Measurements from ENCODE around the gene U2AF2.

Gene U2AF2

DNA sequence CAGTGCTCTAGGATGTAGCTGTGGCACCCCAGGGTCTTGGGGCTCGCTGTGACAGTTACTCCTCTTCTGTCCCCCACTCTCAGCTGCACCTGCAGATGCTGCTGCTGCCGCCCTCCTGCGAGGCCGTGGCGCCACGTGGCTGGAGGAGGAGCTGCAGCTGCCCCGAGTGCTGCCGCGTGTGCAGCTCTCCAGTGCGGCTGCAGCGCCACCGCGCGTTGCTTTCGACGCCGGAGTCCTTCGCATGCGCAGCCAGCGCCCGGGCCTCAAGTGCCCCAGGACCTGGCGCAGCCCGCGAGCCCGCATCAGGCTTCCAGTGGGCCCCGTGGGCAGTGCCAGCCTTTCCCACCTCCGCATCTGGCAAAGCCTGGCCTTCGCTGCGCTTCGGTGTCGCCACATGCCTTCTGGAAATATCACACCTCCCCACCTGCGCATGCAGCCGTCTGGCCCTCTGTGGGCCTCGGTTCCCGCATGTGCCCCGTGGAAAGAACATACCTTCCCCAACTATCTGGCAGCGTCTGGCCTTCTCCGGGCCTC is 14.7 kb upstream of the U2AF2 start:
- no peak for DNase-seq (ENCODE audit: low spot score)
- peaks cover 9% of the 10 kb centered on the region for H3K36me3 ChIP-seq (ENCODE audit: low read depth)

DNA sequence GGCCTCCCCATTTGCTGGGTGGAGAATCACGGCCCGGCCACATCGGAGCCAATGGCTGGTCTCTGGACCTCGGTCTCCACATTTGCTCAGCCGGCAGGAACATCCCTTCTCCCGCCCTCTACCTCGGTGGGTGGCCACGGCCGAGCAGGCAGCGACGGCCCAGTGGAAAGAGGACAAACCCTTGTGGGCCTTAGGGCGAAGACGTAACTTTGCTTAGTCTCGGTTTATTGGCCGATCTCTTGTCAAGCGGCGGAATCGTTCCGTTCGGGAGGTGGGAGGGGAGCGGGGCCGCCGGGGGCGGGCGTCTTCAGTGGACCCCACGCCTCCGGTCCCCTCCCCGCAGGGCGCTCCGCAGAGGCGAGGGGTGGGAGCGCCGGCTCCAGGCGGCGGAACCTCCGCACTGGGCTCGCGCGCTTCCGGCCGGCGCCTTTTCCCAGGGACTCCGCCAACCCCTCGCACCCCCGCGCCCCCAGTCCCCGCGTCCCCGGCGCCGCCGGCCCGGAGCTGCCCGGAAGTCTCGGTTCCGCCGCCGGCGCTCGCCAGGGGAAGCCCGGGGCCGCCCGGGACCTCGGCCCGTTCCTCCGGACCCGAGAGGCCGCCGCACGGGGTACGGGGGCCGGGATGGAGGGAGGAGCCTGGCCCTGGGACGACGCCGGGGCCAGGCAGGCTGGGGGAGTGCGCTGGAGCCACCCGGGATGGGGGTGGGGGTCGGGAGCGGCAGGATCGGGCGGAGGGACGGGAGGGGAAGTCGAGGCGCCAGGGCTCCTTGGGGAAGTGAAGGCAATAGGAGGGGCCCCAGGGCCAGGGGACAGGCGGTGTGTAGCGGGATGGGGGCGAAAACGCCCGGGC is 14.0 kb upstream of the U2AF2 start, which contains the start of gene ZNF580:
TSS of gene ZNF580 (plus strand) at position 426 of the 849 bp plus-strand sequence. CDS start 1,507 bp downstream, outside the sequence.
- peak within 1 kb of the TSS; percentile 89 for H3K27ac ChIP-seq (ENCODE audit: poor library complexity, severe bottlenecking)
- TF ChIP-seq, protein P1, sequence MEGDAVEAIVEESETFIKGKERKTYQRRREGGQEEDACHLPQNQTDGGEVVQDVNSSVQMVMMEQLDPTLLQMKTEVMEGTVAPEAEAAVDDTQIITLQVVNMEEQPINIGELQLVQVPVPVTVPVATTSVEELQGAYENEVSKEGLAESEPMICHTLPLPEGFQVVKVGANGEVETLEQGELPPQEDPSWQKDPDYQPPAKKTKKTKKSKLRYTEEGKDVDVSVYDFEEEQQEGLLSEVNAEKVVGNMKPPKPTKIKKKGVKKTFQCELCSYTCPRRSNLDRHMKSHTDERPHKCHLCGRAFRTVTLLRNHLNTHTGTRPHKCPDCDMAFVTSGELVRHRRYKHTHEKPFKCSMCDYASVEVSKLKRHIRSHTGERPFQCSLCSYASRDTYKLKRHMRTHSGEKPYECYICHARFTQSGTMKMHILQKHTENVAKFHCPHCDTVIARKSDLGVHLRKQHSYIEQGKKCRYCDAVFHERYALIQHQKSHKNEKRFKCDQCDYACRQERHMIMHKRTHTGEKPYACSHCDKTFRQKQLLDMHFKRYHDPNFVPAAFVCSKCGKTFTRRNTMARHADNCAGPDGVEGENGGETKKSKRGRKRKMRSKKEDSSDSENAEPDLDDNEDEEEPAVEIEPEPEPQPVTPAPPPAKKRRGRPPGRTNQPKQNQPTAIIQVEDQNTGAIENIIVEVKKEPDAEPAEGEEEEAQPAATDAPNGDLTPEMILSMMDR (IDR thresholded peaks at IDR 0.05; ENCODE audit: poor library complexity, severe bottlenecking) = no peak
- H3K4me1 ChIP-seq (ENCODE audit: insufficient read depth, poor library complexity, severe bottlenecking) = peaks cover 4% of the 10 kb centered on the region
- H3K27me3 ChIP-seq (ENCODE audit: insufficient read depth, poor library complexity, severe bottlenecking) = no peaks in the 10 kb centered on the region
- peaks cover 16% of the 10 kb centered on the region for H3K36me3 ChIP-seq (ENCODE audit: low read depth)
- H3K4me3 ChIP-seq (ENCODE audit: severe bottlenecking) = peak within 1 kb of the TSS; percentile 47
- ATAC-seq (ENCODE audit: low read depth) (peak; percentile 49), DNase-seq (ENCODE audit: low spot score) (no peak)
- H3K9me3 ChIP-seq (ENCODE audit: severe bottlenecking) = no peaks in the 10 kb centered on the region

More for the DNA sequence above, 14.7 kb upstream of the U2AF2 start:
- ATAC-seq (ENCODE audit: low read depth) = no peak
- Histone ChIP-seq H3K9me3 (ENCODE audit: severe bottlenecking) (no peaks in the 10 kb centered on the region), H3K27me3 (ENCODE audit: insufficient read depth, poor library complexity, severe bottlenecking) (no peaks in the 10 kb centered on the region), H3K4me1 (ENCODE audit: insufficient read depth, poor library complexity, severe bottlenecking) (peaks cover 5% of the 10 kb centered on the region), H3K27ac (ENCODE audit: poor library complexity, severe bottlenecking) (peak overlapping the region; percentile 89), H3K4me3 (ENCODE audit: severe bottlenecking) (peak overlapping the region; percentile 47)
- TF ChIP-seq, protein P1 (IDR thresholded peaks at IDR 0.05; ENCODE audit: poor library complexity, severe bottlenecking) = peak; percentile 49

DNA sequence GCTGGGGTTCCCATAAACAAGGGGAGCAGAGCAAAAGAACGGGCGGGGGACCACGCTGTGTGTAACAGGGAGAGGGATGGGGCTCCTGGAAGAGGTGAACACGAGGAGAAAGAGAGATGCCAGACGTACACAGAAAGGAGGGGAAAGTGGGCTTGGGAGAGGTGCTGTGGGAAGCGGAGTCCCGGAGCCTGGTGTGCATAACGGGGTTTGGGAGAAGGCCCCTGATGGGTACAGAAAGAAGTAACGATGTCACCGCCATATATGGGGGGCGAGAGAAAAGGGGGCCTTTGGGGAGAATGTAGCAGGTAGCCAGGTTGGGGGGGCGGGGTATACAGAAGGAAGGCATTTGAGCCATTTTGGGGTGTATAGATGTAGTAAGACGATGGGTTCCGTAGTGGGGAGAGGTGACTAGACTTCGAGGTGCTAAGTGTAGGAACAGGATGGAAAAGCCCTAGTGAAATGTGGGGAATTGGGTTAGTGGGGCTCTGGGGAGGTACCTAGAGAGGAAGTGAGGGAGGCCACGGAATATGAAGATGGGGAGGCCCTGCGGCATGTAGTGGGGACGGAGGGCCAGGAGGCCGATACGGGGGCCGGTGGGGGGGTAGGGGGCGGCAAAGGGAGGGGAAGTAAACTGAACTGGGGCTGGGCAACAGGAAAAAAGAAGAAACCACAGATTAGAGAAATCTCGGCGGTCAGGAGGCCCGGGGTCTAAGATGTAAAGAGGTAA is 13.2 kb upstream of the U2AF2 start:
- ATAC-seq (ENCODE audit: low read depth) (peak; percentile 19), DNase-seq (ENCODE audit: low spot score) (no peak)
- H3K4me1 ChIP-seq (ENCODE audit: insufficient read depth, poor library complexity, severe bottlenecking) = no peaks in the 10 kb centered on the region
- H3K27ac ChIP-seq (ENCODE audit: poor library complexity, severe bottlenecking) = peak overlapping the region; percentile 89
- no peaks in the 10 kb centered on the region for H3K9me3 ChIP-seq (ENCODE audit: severe bottlenecking)
- peaks cover 17% of the 10 kb centered on the region for H3K36me3 ChIP-seq (ENCODE audit: low read depth)
- peak overlapping the region; percentile 47 for H3K4me3 ChIP-seq (ENCODE audit: severe bottlenecking)
- H3K27me3 ChIP-seq (ENCODE audit: insufficient read depth, poor library complexity, severe bottlenecking) = no peaks in the 10 kb centered on the region
- TF ChIP-seq, protein P1 (IDR thresholded peaks at IDR 0.05; ENCODE audit: poor library complexity, severe bottlenecking) = no peak

DNA sequence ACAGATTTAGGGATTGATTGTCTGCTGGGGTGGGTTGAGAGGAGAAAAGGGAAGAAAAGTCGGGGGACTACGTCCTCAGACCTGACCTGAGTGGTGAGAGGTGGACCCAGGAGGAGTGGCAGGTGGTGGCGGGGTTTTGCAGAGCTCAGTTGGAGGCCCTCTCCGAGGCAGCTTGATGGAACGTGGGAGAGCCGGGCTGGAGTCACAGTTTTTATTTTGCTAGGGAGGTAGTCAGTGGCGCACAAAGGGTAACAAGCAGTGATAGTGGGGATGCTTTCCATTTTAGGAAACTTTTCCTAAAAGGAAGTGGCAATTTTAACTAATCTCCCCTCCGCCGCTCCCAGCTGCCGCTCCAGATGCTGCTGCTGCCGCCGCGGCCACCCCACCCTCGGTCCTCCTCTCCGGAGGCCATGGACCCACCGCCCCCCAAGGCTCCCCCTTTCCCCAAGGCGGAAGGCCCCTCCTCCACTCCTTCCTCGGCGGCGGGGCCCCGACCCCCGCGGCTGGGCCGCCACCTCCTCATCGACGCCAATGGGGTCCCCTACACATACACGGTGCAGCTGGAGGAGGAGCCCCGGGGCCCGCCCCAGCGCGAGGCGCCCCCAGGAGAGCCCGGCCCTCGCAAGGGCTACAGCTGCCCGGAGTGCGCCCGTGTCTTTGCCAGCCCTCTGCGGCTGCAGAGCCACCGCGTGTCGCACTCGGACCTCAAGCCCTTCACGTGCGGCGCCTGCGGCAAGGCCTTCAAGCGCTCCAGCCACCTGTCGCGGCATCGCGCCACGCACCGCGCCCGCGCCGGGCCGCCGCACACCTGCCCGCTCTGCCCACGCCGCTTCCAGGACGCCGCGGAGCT is 12.5 kb upstream of the U2AF2 start:
- Histone ChIP-seq H3K4me3 (ENCODE audit: severe bottlenecking) (peak overlapping the region; percentile 47), H3K27me3 (ENCODE audit: insufficient read depth, poor library complexity, severe bottlenecking) (no peaks in the 10 kb centered on the region), H3K4me1 (ENCODE audit: insufficient read depth, poor library complexity, severe bottlenecking) (no peaks in the 10 kb centered on the region), H3K9me3 (ENCODE audit: severe bottlenecking) (no peaks in the 10 kb centered on the region), H3K27ac (ENCODE audit: poor library complexity, severe bottlenecking) (peak overlapping the region; percentile 89), H3K36me3 (ENCODE audit: low read depth) (peaks cover 21% of the 10 kb centered on the region)
- DNase-seq (ENCODE audit: low spot score) (no peak), ATAC-seq (ENCODE audit: low read depth) (peak; percentile 8; the same call in 1 of the 3 replicates)
- TF ChIP-seq, protein P1 (IDR thresholded peaks at IDR 0.05; ENCODE audit: poor library complexity, severe bottlenecking) = no peak

Measured in RWPE2 (cell line).